GM19239 (cell line): ENCODE measurements around the gene GNA12.

Experiments
- DNase-seq: peaks from one replicate; pipeline ENCODE4 v3.0.0; 2011; ENCODE audit warnings: low spot score; ENCODE audit not compliant: insufficient read length
- FAIRE-seq: peaks from 2 replicates; lab custom pipeline; 2011; peaks lifted over from hg19 to GRCh38; lab: Jason Lieb, UNC

The GNA12 gene

GRCh38 chr7:2787251-2787951, 56.7 kb downstream of the GNA12 start:
- DNase-seq: no peak
- FAIRE-seq: no peak

GRCh38 chr7:2786607-2787116, 57.4 kb downstream of the GNA12 start:
- DNase-seq: no peak
- no peak for FAIRE-seq

GRCh38 chr7:2785071-2785500, 59.0 kb downstream of the GNA12 start:
- DNase-seq: no peak
- no peak for FAIRE-seq

GRCh38 chr7:2782565-2782964, 61.5 kb downstream of the GNA12 start:
- DNase-seq (no peak), FAIRE-seq (no peak)

- FAIRE-seq (no peak), DNase-seq (no peak)
Observed at GRCh38 chr7:2782121-2782520, 62.0 kb downstream of the GNA12 start.

GRCh38 chr7:2781636-2782035, 62.5 kb downstream of the GNA12 start:
- DNase-seq: no peak
- no peak for FAIRE-seq

GRCh38 chr7:2779051-2779450, 65.1 kb downstream of the GNA12 start:
- no peak for FAIRE-seq
- DNase-seq: no peak

GRCh38 chr7:2777898-2778535, 66.1 kb downstream of the GNA12 start:
- DNase-seq (no peak), FAIRE-seq (no peak)

GRCh38 chr7:2776401-2776800, 67.7 kb downstream of the GNA12 start:
- DNase-seq: no peak
- no peak for FAIRE-seq

GRCh38 chr7:2775785-2776184, 68.3 kb downstream of the GNA12 start:
- DNase-seq (no peak), FAIRE-seq (no peak)

- DNase-seq: no peak
- no peak for FAIRE-seq
Observed at GRCh38 chr7:2775376-2775775, 68.7 kb downstream of the GNA12 start.

GRCh38 chr7:2774935-2775334, 69.2 kb downstream of the GNA12 start:
- DNase-seq (no peak), FAIRE-seq (no peak)

GRCh38 chr7:2774280-2774679, 69.8 kb downstream of the GNA12 start:
- DNase-seq (no peak), FAIRE-seq (no peak)

GRCh38 chr7:2773608-2774007, 70.5 kb downstream of the GNA12 start:
- DNase-seq (no peak), FAIRE-seq (no peak)

- DNase-seq (no peak), FAIRE-seq (no peak)
Observed at GRCh38 chr7:2771274-2771731, 72.8 kb downstream of the GNA12 start.

GRCh38 chr7:2764621-2765020, 79.5 kb downstream of the GNA12 start:
- FAIRE-seq (no peak), DNase-seq (no peak)

- no peak for DNase-seq
- FAIRE-seq: no peak
Observed at GRCh38 chr7:2763597-2763996, 80.5 kb downstream of the GNA12 start.

GRCh38 chr7:2761801-2762497, 82.2 kb downstream of the GNA12 start:
- DNase-seq: no peak
- no peak for FAIRE-seq

GRCh38 chr7:2761131-2761624, 82.9 kb downstream of the GNA12 start:
- no peak for FAIRE-seq
- DNase-seq: no peak

- FAIRE-seq (no peak), DNase-seq (no peak)
Observed at GRCh38 chr7:2760098-2760889, 83.8 kb downstream of the GNA12 start.
